Erythroblast (primary cell): ENCODE data around the gene DNAI2.

Source experiments
- GATA1 ChIP-seq: IDR thresholded peaks from 2 replicates; pipeline ENCODE4 v1.6.1; 2011; ENCODE audit warnings: low read depth, mild to moderate bottlenecking, control low read depth, low read length, moderate library complexity
- POLR2A ChIP-seq: IDR thresholded peaks from 2 replicates; pipeline ENCODE4 v1.6.1; 2011; ENCODE audit warnings: mild to moderate bottlenecking, low read length

DNA sequence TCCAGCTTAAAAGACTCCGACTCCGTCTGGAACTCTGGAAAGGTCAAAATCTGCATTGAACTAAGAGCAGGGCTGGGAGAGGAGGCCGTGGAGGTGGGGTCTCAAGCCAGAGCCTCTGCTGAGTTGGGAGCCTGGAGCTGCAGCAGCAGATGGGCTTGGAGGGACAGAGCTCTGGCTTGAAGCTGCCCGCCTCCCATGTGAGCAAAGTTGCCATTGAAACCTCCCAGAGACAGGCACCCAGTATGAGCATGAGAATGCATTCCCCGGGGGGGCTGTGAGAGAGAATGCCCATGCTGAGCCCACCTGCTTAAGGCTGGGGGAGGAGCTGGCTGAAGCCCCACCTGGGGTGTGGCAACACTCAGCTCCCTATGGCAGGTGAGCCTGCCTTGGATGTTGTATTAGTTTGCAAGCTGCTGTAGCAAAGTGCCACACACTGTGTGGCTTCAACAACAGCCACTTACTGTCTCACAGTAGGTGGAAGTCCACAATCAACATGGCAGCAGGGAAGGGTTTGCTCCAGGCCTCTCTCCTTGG is 61.6 kb downstream of the DNAI2 start:
- TF ChIP-seq POLR2A (no peak), GATA1 (no peak)
